ENCODE results near the gene CBR4.
"Not testable (repeated sequence)": the region's sequence is repeated elsewhere in the genome, so short reads cannot be mapped to it uniquely, and the experiment has no call there.

The CBR4 gene

DNA sequence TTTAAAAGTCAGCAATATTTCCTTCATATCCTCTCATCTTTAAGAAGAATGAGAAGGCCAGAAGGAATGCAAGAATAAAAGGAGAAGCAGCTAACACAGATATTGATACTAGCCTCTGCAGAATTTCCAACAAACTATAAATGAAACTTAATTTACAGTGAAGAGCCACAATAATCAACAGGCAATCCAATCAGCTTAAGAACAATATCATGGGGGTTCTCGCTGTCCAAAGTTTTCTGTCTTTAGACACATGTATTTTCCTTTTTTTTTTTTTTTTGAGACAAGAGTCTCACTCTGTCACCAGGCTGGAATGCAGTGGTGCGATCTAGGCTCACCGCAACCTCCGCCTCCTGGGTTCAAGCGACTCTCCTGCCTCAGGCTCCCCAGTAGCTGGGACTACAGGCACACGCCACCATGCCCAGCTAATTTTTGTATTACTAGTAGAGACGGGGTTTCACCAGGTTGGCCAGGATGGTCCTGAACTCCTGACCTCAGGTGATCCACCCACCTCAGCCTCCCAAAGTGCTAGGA is 17.0 kb downstream of the CBR4 start:
- not testable (repeated sequence) for DNase-seq

DNA sequence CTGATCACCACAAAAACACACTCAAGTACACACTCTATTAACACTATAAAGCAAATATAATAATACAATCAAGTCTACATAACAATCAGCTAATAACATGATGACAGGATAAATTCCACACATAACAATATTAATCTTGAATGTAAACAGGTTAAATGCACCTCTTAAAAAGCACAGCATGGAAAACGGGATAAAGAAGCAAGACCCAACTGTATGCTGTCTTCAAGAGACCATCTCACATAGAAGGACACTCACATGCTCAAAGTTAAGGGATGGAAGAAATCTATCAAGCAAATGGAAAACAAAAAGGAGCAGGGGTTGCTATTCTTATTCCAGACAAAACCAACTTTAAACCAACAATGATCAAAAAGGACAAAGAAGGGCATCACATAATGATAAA is 28.1 kb downstream of the CBR4 start:
- no peak for DNase-seq

- DNase-seq = no peak
These were observed 28.6 kb downstream of the CBR4 start for GRCh38 chr4:168981460-168981859.

DNA sequence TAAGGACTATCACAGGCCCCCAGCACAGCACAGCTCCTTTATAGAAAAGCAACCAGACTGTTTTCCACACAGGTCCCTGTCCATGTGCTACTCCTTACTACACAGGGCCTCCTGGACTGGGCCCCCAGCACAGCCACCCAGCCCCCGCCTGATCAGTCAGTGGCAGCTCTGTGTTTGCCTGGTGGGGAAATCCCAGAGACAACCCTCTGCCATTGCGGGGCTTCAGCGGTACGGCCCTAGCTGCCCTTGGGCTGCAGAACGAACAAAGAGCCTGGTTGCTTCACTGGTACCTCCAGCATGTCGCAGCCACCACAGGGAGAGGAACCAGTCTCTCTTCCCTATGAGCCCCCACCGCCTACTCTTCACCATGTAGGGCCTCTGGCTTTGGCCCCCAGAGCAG is 30.7 kb downstream of the CBR4 start:
- DNase-seq = no peak

GRCh38 chr4:168978001-168978700 is 31.9 kb downstream of the CBR4 start:
- no peak for DNase-seq

DNA sequence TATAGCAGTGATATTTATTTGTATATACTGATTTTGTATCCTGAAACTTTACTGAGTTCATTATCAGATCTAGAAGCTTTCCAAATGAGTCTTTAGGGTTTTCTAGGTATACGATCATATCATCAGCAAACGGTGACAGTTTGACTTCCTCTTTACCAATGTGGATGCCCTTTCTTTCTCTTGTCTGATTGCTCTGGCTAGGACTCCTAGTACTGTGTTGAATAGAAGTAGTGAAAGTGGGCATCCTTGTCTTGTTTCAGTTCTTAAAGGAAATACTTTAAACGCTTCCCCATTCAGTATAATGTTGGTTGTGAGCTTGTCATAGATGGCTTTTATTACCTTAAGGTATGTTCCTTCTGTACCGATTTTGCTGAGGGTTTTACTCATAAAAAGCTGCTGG is 37.5 kb downstream of the CBR4 start:
- DNase-seq = no peak

- no peak for DNase-seq
These were observed 49.3 kb downstream of the CBR4 start for GRCh38 chr4:168960716-168961115.

- DNase-seq = no peak
These were observed 54.4 kb downstream of the CBR4 start for GRCh38 chr4:168955674-168956073.

GRCh38 chr4:168952821-168953246 is 57.2 kb downstream of the CBR4 start:
- peak; percentile 17 for DNase-seq

DNA sequence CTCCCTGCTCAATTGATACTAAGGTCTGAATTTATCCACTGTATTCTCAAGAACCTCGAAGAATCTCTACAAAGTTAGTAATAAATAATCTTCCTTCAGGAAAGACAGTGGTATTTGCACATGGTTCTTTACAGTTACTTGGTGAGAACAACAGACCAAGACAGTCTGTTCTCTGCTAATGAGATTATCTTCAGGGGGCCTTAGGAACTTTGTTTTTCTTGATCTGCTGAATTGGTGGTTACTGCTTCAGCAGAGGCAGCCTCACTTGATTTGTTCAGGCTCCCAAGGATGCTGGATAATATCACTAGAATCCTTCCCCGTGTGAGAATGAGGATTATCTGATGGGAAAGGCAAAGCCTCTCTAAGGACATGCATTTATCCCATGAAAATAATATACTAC is 64.8 kb downstream of the CBR4 start:
- DNase-seq = no peak

GRCh38 chr4:168942985-168943384 is 67.1 kb downstream of the CBR4 start:
- DNase-seq = no peak
